ENCODE results near the gene RPS25.

RPS25 gene

GRCh38 chr11:119029069-119029339 is 10.9 kb upstream of the RPS25 start:
- H3K4me3 ChIP-seq (ENCODE audit: low read depth, low read length), result no peak overlapping the region
- DNase-seq (ENCODE audit: low read depth), result no peak

GRCh38 chr11:119028346-119029068 is 10.4 kb upstream of the RPS25 start:
- DNase-seq (ENCODE audit: low read depth), result no peak
- TF ChIP-seq CTCF (conservative IDR thresholded peaks at IDR 0.05; ENCODE audit: low read depth, low read length), result no peak

More at GRCh38 chr11:119029069-119029339, 10.9 kb upstream of the RPS25 start:
- TF ChIP-seq CTCF (conservative IDR thresholded peaks at IDR 0.05; ENCODE audit: low read depth, low read length), result no peak

GRCh38 chr11:119027561-119028345 is 9.6 kb upstream of the RPS25 start:
- no peak for DNase-seq (ENCODE audit: low read depth)
- no peak overlapping the region for H3K4me3 ChIP-seq (ENCODE audit: low read depth, low read length)
- TF ChIP-seq CTCF (conservative IDR thresholded peaks at IDR 0.05; ENCODE audit: low read depth, low read length), result no peak

More at GRCh38 chr11:119028346-119029068, 10.4 kb upstream of the RPS25 start:
- no peak overlapping the region for H3K4me3 ChIP-seq (ENCODE audit: low read depth, low read length)

GRCh38 chr11:119026970-119027369 is 8.8 kb upstream of the RPS25 start:
- H3K4me3 ChIP-seq (ENCODE audit: low read depth, low read length), result no peak overlapping the region
- TF ChIP-seq CTCF (conservative IDR thresholded peaks at IDR 0.05; ENCODE audit: low read depth, low read length), result no peak
- DNase-seq (ENCODE audit: low read depth), result no peak

- TF ChIP-seq CTCF (conservative IDR thresholded peaks at IDR 0.05; ENCODE audit: low read depth, low read length), result no peak
- DNase-seq (ENCODE audit: low read depth), result no peak
- H3K4me3 ChIP-seq (ENCODE audit: low read depth, low read length), result no peak overlapping the region
Observed at GRCh38 chr11:119025978-119026766, 8.0 kb upstream of the RPS25 start.

GRCh38 chr11:119025541-119025940 is 7.4 kb upstream of the RPS25 start:
- TF ChIP-seq CTCF (conservative IDR thresholded peaks at IDR 0.05; ENCODE audit: low read depth, low read length), result no peak
- no peak overlapping the region for H3K4me3 ChIP-seq (ENCODE audit: low read depth, low read length)
- DNase-seq (ENCODE audit: low read depth), result no peak
